Retinal pigment epithelial cell (primary cell): Measurements from ENCODE around the gene SLC25A17.
"Not testable (repeated sequence)": the region's sequence is repeated elsewhere in the genome, so short reads cannot be mapped to it uniquely, and the experiment has no call there.

ENCODE experiments used
- DNase-seq: peaks from one replicate; pipeline ENCODE4 v3.0.0-alpha.2; 2010; ENCODE audit warnings: low read depth
- H3K4me3 ChIP-seq: 2 replicates; pipeline ENCODE4 v1.5.1; 2011; ENCODE audit warnings: mild to moderate bottlenecking, low read length, control low read depth, moderate library complexity
- CTCF ChIP-seq: conservative IDR thresholded peaks from 2 replicates; pipeline ENCODE4 v1.5.1; 2011; ENCODE audit warnings: low read depth, low read length, control low read depth, inconsistent platforms

SLC25A17 gene

GRCh38 chr22:40856513-40857308, 37.6 kb upstream of the SLC25A17 start, which contains the start of the genes ST13 and XPNPEP3:
Gene ST13, minus strand, starts transcription at chr22:40856639. Its CDS starts 99 bp downstream, at chr22:40856540.
Gene XPNPEP3, plus strand, starts transcription at chr22:40857148. Its CDS starts 34 bp downstream, at chr22:40857182.
- peak within 1 kb of the TSS; percentile 85 for H3K4me3 ChIP-seq
- TF ChIP-seq CTCF, result peak; percentile 40
- peak; percentile 83 for DNase-seq

- H3K4me3 ChIP-seq, result peak overlapping the region; percentile 85
- DNase-seq, result no peak
- TF ChIP-seq CTCF, result no peak
Measured at GRCh38 chr22:40855979-40856512, 36.9 kb upstream of the SLC25A17 start.

- DNase-seq, result peak; percentile 43
- H3K4me3 ChIP-seq, result peak overlapping the region; percentile 85
- TF ChIP-seq CTCF, result no peak
Measured at GRCh38 chr22:40855071-40855978, 36.2 kb upstream of the SLC25A17 start.

- peak overlapping the region; percentile 85 for H3K4me3 ChIP-seq
- DNase-seq, result no peak
- no peak for TF ChIP-seq CTCF
Measured at GRCh38 chr22:40853961-40854360, 34.8 kb upstream of the SLC25A17 start.

- peak overlapping the region; percentile 2 for H3K4me3 ChIP-seq
- no peak for TF ChIP-seq CTCF
- no peak for DNase-seq
Measured at GRCh38 chr22:40853333-40853732, 34.2 kb upstream of the SLC25A17 start.

- not testable (repeated sequence) for DNase-seq, H3K4me3 ChIP-seq
Measured at GRCh38 chr22:40845816-40846215, 26.7 kb upstream of the SLC25A17 start.

- H3K4me3 ChIP-seq, result no peak overlapping the region
- TF ChIP-seq CTCF, result no peak
- no peak for DNase-seq
Measured at GRCh38 chr22:40844951-40845350, 25.8 kb upstream of the SLC25A17 start.
